Loucy (cell line): ENCODE data around the gene GIMAP4.
"Not testable (repeated sequence)": the region's sequence is repeated elsewhere in the genome, so short reads cannot be mapped to it uniquely, and the experiment has no call there.

Experiments used
- H2AFZ ChIP-seq: fragments of 200-600 bp; sonication (generic); 2 replicates; pipeline ENCODE4 v1.6.0; 2016; ENCODE audit warnings: antibody characterized with exemption, mild to moderate bottlenecking, low read length, moderate library complexity
- H3F3A ChIP-seq: fragments of 200-600 bp; 2 replicates; pipeline ENCODE4 v1.6.0; 2016; ENCODE audit warnings: antibody characterized with exemption, low read depth, mild to moderate bottlenecking
- H3K27me3 ChIP-seq: fragments of 200-600 bp; sonication (generic); 2 replicates; pipeline ENCODE4 v1.6.1; 2014; ENCODE audit warnings: low read length, mild to moderate bottlenecking; ENCODE audit not compliant: insufficient read depth, poor library complexity, severe bottlenecking
- H3K36me3 ChIP-seq: fragments of 200-600 bp; sonication (generic); 2 replicates; pipeline ENCODE4 v1.6.1; 2016; ENCODE audit warnings: low read length; ENCODE audit not compliant: insufficient read depth
- H3K4me1 ChIP-seq: fragments of 200-600 bp; sonication (generic); 2 replicates; pipeline ENCODE4 v1.5.1; 2014; ENCODE audit warnings: low read length, mild to moderate bottlenecking; ENCODE audit not compliant: insufficient read depth, poor library complexity, severe bottlenecking
- H3K4me2 ChIP-seq: fragments of 200-600 bp; sonication (generic); 2 replicates; pipeline ENCODE4 v1.6.0; 2014; ENCODE audit warnings: antibody characterized with exemption, low read length, low read depth, mild to moderate bottlenecking; ENCODE audit not compliant: poor library complexity, severe bottlenecking
- H3K4me3 ChIP-seq: fragments of 200-600 bp; sonication (generic); 2 replicates; pipeline ENCODE4 v1.5.1; 2014; ENCODE audit warnings: low read length, mild to moderate bottlenecking, mixed read lengths; ENCODE audit not compliant: poor library complexity, severe bottlenecking
- H3K79me2 ChIP-seq: fragments of 200-600 bp; sonication (generic); 2 replicates; pipeline ENCODE4 v1.6.1; 2014; ENCODE audit warnings: low read length; ENCODE audit not compliant: insufficient read depth
- H3K9ac ChIP-seq: fragments of 200-600 bp; sonication (generic); 2 replicates; pipeline ENCODE4 v1.6.0; 2014; ENCODE audit warnings: mild to moderate bottlenecking, low read depth, low read length, moderate library complexity; ENCODE audit not compliant: poor library complexity, severe bottlenecking
- H3K9me2 ChIP-seq: fragments of 200-600 bp; sonication (generic); replicated peaks from 2 replicates; pipeline ENCODE4 v1.6.1; 2016; ENCODE audit warnings: low read depth, low read length, mixed read lengths
- H3K9me3 ChIP-seq: fragments of 200-600 bp; sonication (generic); 2 replicates; pipeline ENCODE4 v1.6.1; 2014; ENCODE audit warnings: mild to moderate bottlenecking, antibody characterized with exemption, low read length, low read depth; ENCODE audit not compliant: insufficient read depth
- H4K20me1 ChIP-seq: fragments of 200-600 bp; sonication (generic); 2 replicates; pipeline ENCODE4 v1.6.0; 2014; ENCODE audit warnings: antibody characterized with exemption, low read length, mild to moderate bottlenecking; ENCODE audit not compliant: insufficient read depth, poor library complexity, severe bottlenecking
- EZH2phosphoT487 ChIP-seq: fragments of 200-600 bp; IDR thresholded peaks from 2 replicates; pipeline ENCODE4 v1.6.1; 2018; ENCODE audit warnings: antibody characterized with exemption, mild to moderate bottlenecking, moderate library complexity, borderline replicate concordance
- TF ChIP-seq, protein P1 (sequence below): fragments of 200-600 bp; sonication (generic); conservative IDR thresholded peaks from 2 replicates; pipeline ENCODE4 v1.5.1; 2014; ENCODE audit warnings: mild to moderate bottlenecking, antibody characterized with exemption, low read length

GIMAP4 gene

DNA sequence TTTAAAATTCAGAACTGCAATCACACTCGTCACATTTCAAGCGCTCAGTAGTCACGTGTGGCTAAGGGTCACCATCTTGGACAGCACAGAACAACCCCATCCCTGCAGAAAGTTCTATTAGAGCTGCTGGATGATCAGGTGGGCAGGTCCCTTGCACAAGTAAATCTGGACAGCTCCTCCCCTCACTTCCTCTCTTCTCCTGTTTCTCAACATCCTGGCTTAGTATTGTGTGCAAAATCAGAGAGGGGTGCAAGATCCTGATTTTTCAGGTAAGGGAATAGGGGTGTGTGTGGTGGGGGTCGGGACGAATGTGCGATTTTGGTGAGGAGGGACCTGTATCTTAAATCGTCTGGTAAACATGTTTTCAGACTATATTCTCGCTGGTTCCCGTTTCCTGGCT is at the start of gene GIMAP4:
Gene GIMAP4, plus strand, starts transcription at position 222 of the 400 bp plus-strand sequence. CDS start 2,512 bp downstream, outside the sequence.
- Histone ChIP-seq H4K20me1 (no peaks in the 10 kb centered on the region), H3K4me3 (no peak within 1 kb of the TSS), H3K9me3 (no peaks in the 10 kb centered on the region), H3K4me2 (no peak within 1 kb of the TSS), H3K9me2 (no peaks in the 10 kb centered on the region), H3K27me3 (no peaks in the 10 kb centered on the region), H3K79me2 (no peaks in the 10 kb centered on the region), H3F3A (no peaks in the 10 kb centered on the region), H3K4me1 (peaks cover 46% of the 10 kb centered on the region), H2AFZ (peak within 1 kb of the TSS; percentile 32; the same call in 1 of the 2 replicates), H3K9ac (no peak within 1 kb of the TSS), H3K36me3 (no peaks in the 10 kb centered on the region)
- TF ChIP-seq, protein P1, sequence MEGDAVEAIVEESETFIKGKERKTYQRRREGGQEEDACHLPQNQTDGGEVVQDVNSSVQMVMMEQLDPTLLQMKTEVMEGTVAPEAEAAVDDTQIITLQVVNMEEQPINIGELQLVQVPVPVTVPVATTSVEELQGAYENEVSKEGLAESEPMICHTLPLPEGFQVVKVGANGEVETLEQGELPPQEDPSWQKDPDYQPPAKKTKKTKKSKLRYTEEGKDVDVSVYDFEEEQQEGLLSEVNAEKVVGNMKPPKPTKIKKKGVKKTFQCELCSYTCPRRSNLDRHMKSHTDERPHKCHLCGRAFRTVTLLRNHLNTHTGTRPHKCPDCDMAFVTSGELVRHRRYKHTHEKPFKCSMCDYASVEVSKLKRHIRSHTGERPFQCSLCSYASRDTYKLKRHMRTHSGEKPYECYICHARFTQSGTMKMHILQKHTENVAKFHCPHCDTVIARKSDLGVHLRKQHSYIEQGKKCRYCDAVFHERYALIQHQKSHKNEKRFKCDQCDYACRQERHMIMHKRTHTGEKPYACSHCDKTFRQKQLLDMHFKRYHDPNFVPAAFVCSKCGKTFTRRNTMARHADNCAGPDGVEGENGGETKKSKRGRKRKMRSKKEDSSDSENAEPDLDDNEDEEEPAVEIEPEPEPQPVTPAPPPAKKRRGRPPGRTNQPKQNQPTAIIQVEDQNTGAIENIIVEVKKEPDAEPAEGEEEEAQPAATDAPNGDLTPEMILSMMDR = no peak
- TF ChIP-seq EZH2phosphoT487 = no peak

DNA sequence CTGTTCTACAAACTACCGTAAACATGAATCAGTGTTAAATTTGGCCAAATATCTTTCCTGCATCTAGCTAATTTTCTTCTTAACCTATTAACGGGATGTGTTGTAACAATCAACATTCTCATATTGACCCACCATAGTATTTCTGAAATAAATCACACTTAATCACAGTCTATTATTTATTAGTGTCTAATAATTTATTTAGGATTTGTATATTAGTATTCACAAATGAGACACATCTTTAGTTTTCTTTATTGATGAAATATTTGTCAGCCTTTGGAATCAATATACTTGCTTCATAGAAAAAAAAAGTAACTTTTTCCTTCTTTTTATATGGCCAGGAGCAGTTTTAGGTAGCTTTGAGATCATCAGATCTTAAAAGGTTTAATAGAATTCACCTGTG is 47.9 kb upstream of the GIMAP4 start:
- Histone ChIP-seq H3K4me2 (peak overlapping the region; percentile 78), H3F3A (no peaks in the 10 kb centered on the region), H3K4me1 (peaks cover 52% of the 10 kb centered on the region), H3K27me3 (no peaks in the 10 kb centered on the region), H3K9me3 (no peaks in the 10 kb centered on the region), H3K9ac (no peak overlapping the region), H4K20me1 (no peaks in the 10 kb centered on the region), H3K79me2 (peaks cover 65% of the 10 kb centered on the region), H3K9me2 (no peaks in the 10 kb centered on the region), H2AFZ (no peak overlapping the region), H3K4me3 (peak overlapping the region; percentile 87), H3K36me3 (peaks cover 12% of the 10 kb centered on the region; the same call in 1 of the 2 replicates)
- no peak for TF ChIP-seq EZH2phosphoT487
- TF ChIP-seq, protein P1 = no peak

DNA sequence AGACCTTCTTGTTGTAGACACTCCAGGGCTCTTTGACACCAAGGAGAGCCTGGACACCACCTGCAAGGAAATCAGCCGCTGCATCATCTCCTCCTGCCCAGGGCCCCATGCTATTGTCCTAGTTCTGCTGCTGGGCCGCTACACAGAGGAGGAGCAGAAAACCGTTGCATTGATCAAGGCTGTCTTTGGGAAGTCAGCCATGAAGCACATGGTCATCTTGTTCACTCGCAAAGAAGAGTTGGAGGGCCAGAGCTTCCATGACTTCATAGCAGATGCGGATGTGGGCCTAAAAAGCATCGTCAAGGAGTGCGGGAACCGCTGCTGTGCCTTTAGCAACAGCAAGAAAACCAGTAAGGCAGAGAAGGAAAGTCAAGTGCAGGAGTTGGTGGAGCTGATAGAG is 47.0 kb upstream of the GIMAP4 start:
- no peak overlapping the region for H2AFZ ChIP-seq
- H3K9me2 ChIP-seq = no peaks in the 10 kb centered on the region

DNA sequence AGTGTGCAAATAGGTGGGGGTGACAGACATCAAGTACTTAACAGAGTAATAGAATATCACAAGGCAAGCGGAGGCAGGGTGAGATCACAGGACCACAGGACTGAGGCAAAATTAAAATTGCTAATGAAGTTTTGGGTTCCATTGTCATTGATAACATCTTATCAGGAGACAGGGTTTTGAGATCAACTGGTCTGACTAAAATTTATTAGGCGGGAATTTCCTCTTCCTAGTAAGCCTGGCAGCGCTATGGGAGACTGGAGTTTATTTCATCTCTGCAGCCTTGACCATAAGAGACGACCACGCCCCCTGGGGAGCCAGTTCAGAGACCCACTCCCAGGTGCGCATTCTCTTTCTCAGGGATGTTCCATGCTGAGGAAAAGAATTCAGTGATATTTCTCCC is 44.3 kb upstream of the GIMAP4 start:
- Histone ChIP-seq H3K36me3 (peaks cover 12% of the 10 kb centered on the region; the same call in 1 of the 2 replicates), H3K79me2 (peaks cover 31% of the 10 kb centered on the region), H3K4me1 (peaks cover 33% of the 10 kb centered on the region)
- H3K9ac ChIP-seq, H3F3A ChIP-seq, H3K9me3 ChIP-seq, H2AFZ ChIP-seq, H3K4me2 ChIP-seq, H3K9me2 ChIP-seq, H3K27me3 ChIP-seq, H3K4me3 ChIP-seq, H4K20me1 ChIP-seq: not testable (repeated sequence)

More for the DNA sequence above, 47.0 kb upstream of the GIMAP4 start:
- Histone ChIP-seq H3K4me3 (peak overlapping the region; percentile 33), H3K79me2 (peaks cover 57% of the 10 kb centered on the region), H3K27me3 (no peaks in the 10 kb centered on the region), H3K4me1 (peaks cover 49% of the 10 kb centered on the region), H3K4me2 (peak overlapping the region; percentile 78), H4K20me1 (no peaks in the 10 kb centered on the region), H3F3A (no peaks in the 10 kb centered on the region), H3K9me3 (no peaks in the 10 kb centered on the region), H3K9ac (no peak overlapping the region), H3K36me3 (peaks cover 12% of the 10 kb centered on the region; the same call in 1 of the 2 replicates)
- TF ChIP-seq, protein P1 = no peak
- TF ChIP-seq EZH2phosphoT487 = no peak
